Right lobe of liver (tissue), 6 donors: Measurements from ENCODE around the gene ATP1A2. TPM values are rescaled to one million over a fixed set of nuclear protein-coding genes. Genes with fewer than 3 reads are reported as not detected.

Experiments used
- ATAC-seq, 4 donors: fragments of 200-7000 bp; cut with Tn5 transposase; one replicate each; pipeline ENCODE4 v1.9.1; 2020; ENCODE audit warnings: mild to moderate bottlenecking in 4 of 4, moderate library complexity in 4 of 4
- DNase-seq, 3 donors: peaks; one replicate each; pipeline ENCODE4 v3.0.0-alpha.2; 2020
- H3K27ac ChIP-seq, 3 donors: fragments of 200-600 bp; one replicate each; pipeline ENCODE4 v1.8.0; 2022
- H3K27me3 ChIP-seq, 2 donors: fragments of 200-600 bp; one replicate each; pipeline ENCODE4 v1.8.0; 2022
- H3K36me3 ChIP-seq, 4 donors: fragments of 200-600 bp; sonication (generic) in 1 of 4; one replicate each; pipeline versions ENCODE4 v1.5.1 to v1.8.0; 2017 to 2022; ENCODE audit warnings: control low read depth in 1 of 4
- H3K4me1 ChIP-seq, 4 donors: fragments of 200-600 bp; sonication (generic) in 1 of 4; one replicate each; pipeline versions ENCODE4 v1.5.1 to v1.8.0; 2017 to 2022; ENCODE audit warnings: control low read depth in 1 of 4
- H3K4me3 ChIP-seq, 3 donors: fragments of 200-600 bp; one replicate each; pipeline ENCODE4 v1.8.0; 2022
- H3K9me3 ChIP-seq, 4 donors: fragments of 200-600 bp; sonication (generic) in 1 of 4; one replicate each; pipeline versions ENCODE4 v1.5.1 to v1.8.0; 2017 to 2022; ENCODE audit warnings: control low read depth in 1 of 4
- CTCF ChIP-seq, 4 donors: fragments of 200-600 bp in 3 of 4; fragments of 450-650 bp in 1 of 4; IDR thresholded peaks; one replicate each; pipeline versions ENCODE4 v1.5.1 to v1.8.0; 2016 to 2022; ENCODE audit warnings: antibody characterized with exemption in 4 of 4, mild to moderate bottlenecking in 2 of 4
- POLR2A ChIP-seq: fragments of 450-650 bp; IDR thresholded peaks from one replicate; pipeline ENCODE4 v1.6.1; 2017; ENCODE audit warnings: antibody characterized with exemption, mild to moderate bottlenecking
- WGBS: methylation state at CpG from one replicate; pipeline ENCODE4 v1.1.6; 2018; ENCODE audit warnings: low coverage, low lambda C conversion rate; ENCODE audit not compliant: insufficient coverage; ENCODE audit errors: missing lambda C conversion rate; 5-methylcytosine and 5-hydroxymethylcytosine counted together
- intact Hi-C, 2 donors: fragments of 100-400 bp; cut with DNase I; formaldehyde crosslinking; loops; one replicate each; pipeline versions ENCODE4 v1.11.2 to v1.14.1; 2022
- total RNA-seq, 6 experiments: library from RNA; depleted of rRNA in 2 of 6; stranded (reverse); fragments of >200 nt in 2 of 6; fragmentation: NEBNext Ultra II Directional in 3 of 6; extraction: Animal tissue kit (Norgen Biotek cat#: 25700) in 3 of 6; gene quantifications; one replicate each; pipeline versions ENCODE4 v1.1.0 to v1.2.4, GENCODE V29; 2016 to 2023
- donor health status: DM: no; HTN: yes; CAD: no.
- donor health status: DM: no; HTN: no; CAD: no.
- donor health status: DM: no; HTN: no; CAD: no.
- donor health status: DM: no; HTN: yes; CAD: no.
- donor health status: DM: no; HTN: yes; CAD: no.

ATP1A2 gene
- total RNA-seq, 6 experiments from 2014 or later, result 0.22 to 1.7 (median 0.36) TPM

GRCh38 chr1:160131803-160132565 lies 16.4 kb downstream of the ATP1A2 start:
- H3K9me3 ChIP-seq, result no peaks in the 10 kb centered on the region
- no peaks in the 10 kb centered on the region for H3K27me3 ChIP-seq
- no peaks in the 10 kb centered on the region for H3K4me1 ChIP-seq
- H3K27ac ChIP-seq, result no peak overlapping the region
- 56% methylated on average over 8 of the region's 8 CpGs for WGBS
- H3K36me3 ChIP-seq, result no peaks in the 10 kb centered on the region
- no peak overlapping the region for H3K4me3 ChIP-seq
- DNase-seq (peak in 1 of 3 donors; percentile 53), ATAC-seq (peak in 2 of 4 donors; percentile 51 to 78)
- TF ChIP-seq POLR2A (no peak), CTCF (IDR thresholded peaks at IDR 0.05) (no peak)
- intact Hi-C loops, result no loop called here

GRCh38 chr1:160133990-160134770 lies 18.6 kb downstream of the ATP1A2 start:
- Histone ChIP-seq H3K4me1 (no peaks in the 10 kb centered on the region), H3K36me3 (no peaks in the 10 kb centered on the region), H3K27ac (no peak overlapping the region), H3K27me3 (no peaks in the 10 kb centered on the region), H3K9me3 (no peaks in the 10 kb centered on the region), H3K4me3 (no peak overlapping the region)
- no peak for ATAC-seq
- WGBS, result 86% methylated on average over 8 of the region's 9 CpGs
- no peak for DNase-seq
- intact Hi-C loops, result no loop called here
- no peak for TF ChIP-seq CTCF (IDR thresholded peaks at IDR 0.05)
- TF ChIP-seq POLR2A, result no peak

- H3K27ac ChIP-seq, result no peak overlapping the region
- H3K4me1 ChIP-seq, result no peaks in the 10 kb centered on the region
- TF ChIP-seq POLR2A (no peak), CTCF (IDR thresholded peaks at IDR 0.05) (no peak)
- no peaks in the 10 kb centered on the region for H3K9me3 ChIP-seq
- 76% methylated on average over 9 of the region's 20 CpGs for WGBS
- no peaks in the 10 kb centered on the region for H3K27me3 ChIP-seq
- DNase-seq (no peak), ATAC-seq (peak in 1 of 4 donors; percentile 18)
- no peaks in the 10 kb centered on the region for H3K36me3 ChIP-seq
- H3K4me3 ChIP-seq, result no peak overlapping the region
- intact Hi-C loops, result no loop called here
Measured at GRCh38 chr1:160134791-160135572, 19.4 kb downstream of the ATP1A2 start.

- intact Hi-C loops, result no loop called here
Measured at GRCh38 chr1:160136121-160136925, 20.8 kb downstream of the ATP1A2 start.

More at GRCh38 chr1:160136121-160136925, 20.8 kb downstream of the ATP1A2 start:
- H3K27ac ChIP-seq, result no peak overlapping the region
- no peak overlapping the region for H3K4me3 ChIP-seq
- no peak for TF ChIP-seq POLR2A
- TF ChIP-seq CTCF (IDR thresholded peaks at IDR 0.05), result no peak
- H3K4me1 ChIP-seq, result no peaks in the 10 kb centered on the region
- no peaks in the 10 kb centered on the region for H3K27me3 ChIP-seq
- no peaks in the 10 kb centered on the region for H3K36me3 ChIP-seq
- ATAC-seq (no peak), DNase-seq (no peak)
- 82% methylated on average over 3 of the region's 22 CpGs for WGBS
- no peaks in the 10 kb centered on the region for H3K9me3 ChIP-seq
